KOPT-K1 (cell line): ENCODE measurements around the gene AURKB.
"Not testable (repeated sequence)": the region's sequence is repeated elsewhere in the genome, so short reads cannot be mapped to it uniquely, and the experiment has no call there.

Experiments used
- H3K27ac ChIP-seq: fragments of 200-600 bp; sonication (generic); 2 replicates; pipeline ENCODE4 v1.5.1; 2016; ENCODE audit warnings: antibody characterized with exemption, mild to moderate bottlenecking, low read depth, low read length; ENCODE audit not compliant: poor library complexity, severe bottlenecking
- H3K36me3 ChIP-seq: fragments of 200-600 bp; sonication (generic); 2 replicates; pipeline ENCODE4 v1.5.1; 2017; ENCODE audit warnings: antibody characterized with exemption, mild to moderate bottlenecking, low read length, moderate library complexity; ENCODE audit not compliant: insufficient read depth
- H3K9me3 ChIP-seq: fragments of 200-600 bp; sonication (generic); 2 replicates; pipeline ENCODE4 v1.5.1; 2017; ENCODE audit warnings: antibody characterized with exemption, low read length, mild to moderate bottlenecking; ENCODE audit not compliant: insufficient read depth, poor library complexity, severe bottlenecking

Gene AURKB

DNA sequence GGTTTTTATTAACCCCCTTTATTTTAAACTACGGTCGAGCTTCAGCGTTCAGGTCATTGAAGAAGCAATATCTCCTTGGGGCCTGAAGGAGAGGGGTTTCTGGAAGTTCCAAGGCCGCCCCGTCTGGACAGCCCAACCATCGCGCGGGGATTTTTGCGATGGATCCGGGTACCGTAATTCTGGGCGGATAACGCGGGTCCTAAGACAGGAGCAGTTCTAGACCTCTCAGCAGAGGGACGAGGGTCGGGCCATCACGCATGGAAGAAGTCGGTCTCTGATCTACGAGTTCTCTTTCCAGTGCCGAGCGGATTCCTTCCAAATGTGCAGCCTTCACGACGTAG, 24.0 kb downstream of the AURKB start:
- Histone ChIP-seq H3K9me3 (no peaks in the 10 kb centered on the region), H3K27ac (peak overlapping the region; percentile 69), H3K36me3 (no peaks in the 10 kb centered on the region)

GRCh38 chr17:8185582-8186445, 24.6 kb downstream of the AURKB start:
- Histone ChIP-seq H3K9me3 (no peaks in the 10 kb centered on the region), H3K27ac (peak overlapping the region; percentile 69), H3K36me3 (no peaks in the 10 kb centered on the region)

- peak overlapping the region; percentile 85 for H3K27ac ChIP-seq
Measured at GRCh38 chr17:8176998-8177731, 33.2 kb downstream of the AURKB start.

DNA sequence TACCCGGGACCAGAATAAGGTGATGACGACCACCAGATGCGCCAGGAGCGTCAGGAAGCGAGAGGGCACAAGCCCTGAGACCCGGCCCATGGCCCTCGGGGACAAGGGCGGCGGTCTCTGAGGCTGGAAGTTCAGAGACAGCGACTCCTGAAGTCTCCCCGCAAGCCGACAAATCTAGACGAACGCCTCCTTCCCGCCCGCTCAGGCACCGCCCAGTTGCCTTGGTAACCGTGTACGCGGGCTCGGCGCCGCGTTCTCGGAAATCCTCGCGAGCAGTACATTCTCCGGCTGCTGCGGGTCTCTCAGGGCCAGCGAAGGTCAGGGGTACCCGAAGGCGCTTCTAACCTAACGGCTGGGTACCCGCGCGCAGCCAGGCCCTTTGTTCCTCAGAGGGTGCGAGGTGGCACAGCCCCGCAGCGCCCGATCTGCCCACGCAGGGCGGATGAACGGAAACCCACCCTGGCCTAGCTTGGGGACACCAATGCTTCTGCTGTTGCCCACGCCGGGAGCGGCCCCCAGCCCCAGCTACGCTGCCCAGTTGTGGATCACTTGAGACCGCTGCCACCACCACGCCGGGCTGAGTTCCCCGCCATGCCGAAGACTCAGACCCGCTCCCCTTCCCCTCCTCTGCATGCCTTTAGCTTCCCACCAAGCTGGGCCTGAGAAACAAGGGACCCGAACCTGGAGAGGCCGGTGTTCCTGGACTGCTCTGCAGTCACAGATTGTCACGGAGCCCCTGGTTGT, 34.0 kb downstream of the AURKB start, which contains the start of gene TMEM107:
Gene TMEM107, minus strand, starts transcription at position 184 of the 744 bp plus-strand sequence. Its CDS starts 94 bp downstream, at position 90.
- Histone ChIP-seq H3K36me3 (no peaks in the 10 kb centered on the region), H3K9me3 (no peaks in the 10 kb centered on the region), H3K27ac (peak within 1 kb of the TSS; percentile 85)

More at GRCh38 chr17:8176998-8177731, 33.2 kb downstream of the AURKB start:
- Histone ChIP-seq H3K9me3 (no peaks in the 10 kb centered on the region), H3K36me3 (no peaks in the 10 kb centered on the region)

DNA sequence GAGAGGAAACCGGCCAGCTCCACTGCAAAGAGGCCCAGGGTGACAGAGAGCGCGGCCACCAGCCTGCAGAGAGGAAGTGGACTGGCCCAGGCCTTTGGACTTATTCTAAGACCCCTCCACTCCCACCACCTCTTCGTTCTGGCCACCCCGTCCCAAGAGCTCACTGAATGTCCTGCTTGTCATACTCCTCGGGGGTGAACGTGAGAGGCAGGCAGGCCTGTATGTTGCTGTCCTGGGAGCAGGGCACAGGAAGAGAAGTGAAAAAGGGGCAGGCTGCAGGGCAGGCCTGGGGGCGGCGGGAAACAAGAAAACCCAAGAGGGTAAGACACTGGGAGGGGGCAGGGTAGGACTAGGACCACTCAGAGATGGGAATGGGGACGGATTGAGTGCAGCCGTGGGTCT, 34.6 kb downstream of the AURKB start:
- Histone ChIP-seq H3K9me3 (no peaks in the 10 kb centered on the region), H3K27ac (peak overlapping the region; percentile 85), H3K36me3 (no peaks in the 10 kb centered on the region)

- no peaks in the 10 kb centered on the region for H3K9me3 ChIP-seq
- H3K27ac ChIP-seq, result peak overlapping the region; percentile 94
- H3K36me3 ChIP-seq, result no peaks in the 10 kb centered on the region
Measured at GRCh38 chr17:8173871-8174322, 36.5 kb downstream of the AURKB start.

- H3K36me3 ChIP-seq, result no peaks in the 10 kb centered on the region
- H3K27ac ChIP-seq, result peak overlapping the region; percentile 94
Measured at GRCh38 chr17:8173056-8173870, 37.1 kb downstream of the AURKB start.

DNA sequence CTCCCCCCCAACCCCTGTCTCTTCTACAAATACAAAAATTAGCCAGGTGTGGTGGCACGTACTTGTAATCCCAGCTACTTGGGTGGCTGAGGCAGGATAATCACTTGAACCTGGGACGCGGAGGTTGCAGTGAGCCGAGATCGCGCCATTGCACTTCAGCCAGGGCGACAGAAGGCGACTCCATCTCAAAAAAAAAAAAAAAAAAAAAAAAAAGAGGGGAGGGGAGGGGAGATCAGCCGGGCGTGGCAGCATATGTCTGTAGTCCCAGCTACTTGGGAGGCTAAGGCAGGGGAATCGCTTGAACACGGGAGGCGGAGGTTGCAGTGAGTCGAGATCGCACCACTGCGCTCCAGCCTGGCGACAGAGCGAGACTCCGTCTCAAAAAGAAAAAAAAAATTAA, 40.2 kb downstream of the AURKB start:
- not testable (repeated sequence) for H3K9me3 ChIP-seq, H3K36me3 ChIP-seq, H3K27ac ChIP-seq

More at GRCh38 chr17:8173056-8173870, 37.1 kb downstream of the AURKB start:
- H3K9me3 ChIP-seq, result no peaks in the 10 kb centered on the region

GRCh38 chr17:8167526-8167925, 42.8 kb downstream of the AURKB start:
- Histone ChIP-seq H3K27ac (no peak overlapping the region), H3K36me3 (no peaks in the 10 kb centered on the region), H3K9me3 (no peaks in the 10 kb centered on the region)

GRCh38 chr17:8166731-8167130, 43.6 kb downstream of the AURKB start:
- H3K9me3 ChIP-seq, result no peaks in the 10 kb centered on the region
- no peaks in the 10 kb centered on the region for H3K36me3 ChIP-seq
- no peak overlapping the region for H3K27ac ChIP-seq

- H3K27ac ChIP-seq, result peak overlapping the region; percentile 91
- H3K9me3 ChIP-seq, result no peaks in the 10 kb centered on the region
- peaks cover 18% of the 10 kb centered on the region for H3K36me3 ChIP-seq
Measured at GRCh38 chr17:8164815-8165131, 45.6 kb downstream of the AURKB start.

DNA sequence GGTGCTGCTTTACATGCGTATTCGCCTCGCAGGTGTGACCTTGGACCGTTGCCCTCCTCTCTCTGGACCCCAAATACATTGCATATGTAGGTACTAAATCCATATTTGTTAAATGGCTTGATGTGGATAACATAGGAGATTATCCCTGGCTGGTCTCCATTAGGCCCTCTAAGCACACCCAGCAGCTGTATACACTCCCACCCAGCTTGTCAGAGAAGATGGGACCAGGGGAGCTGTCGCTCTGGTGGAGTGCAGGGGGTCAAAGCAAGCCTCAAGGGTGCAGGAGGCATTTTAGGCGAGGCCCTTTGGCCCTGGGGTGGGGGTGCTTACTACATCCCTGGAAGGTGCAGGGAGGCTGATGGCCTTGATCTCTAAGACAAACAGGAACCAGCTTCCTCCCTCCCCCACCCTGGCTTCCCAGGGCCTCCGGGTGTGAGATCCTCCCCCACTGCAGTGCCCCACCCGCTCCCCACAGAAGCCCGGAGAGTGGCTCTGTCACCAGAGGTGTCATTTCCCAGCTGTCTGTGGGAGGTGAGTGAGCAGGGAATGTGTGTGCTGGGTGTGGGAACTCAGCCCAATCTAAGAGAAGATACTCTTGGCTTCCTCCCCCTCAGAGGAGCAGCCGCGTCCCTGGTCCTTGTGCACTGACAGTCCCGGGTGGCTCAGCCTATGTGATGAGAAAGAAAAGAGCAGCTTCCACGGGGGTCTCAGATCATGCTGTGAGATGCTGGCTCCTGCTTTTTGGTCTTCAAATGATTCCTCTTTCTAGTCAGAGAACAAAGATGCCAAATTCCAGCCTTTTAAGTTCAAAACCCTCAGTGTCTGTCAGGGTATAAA, 46.2 kb downstream of the AURKB start:
- peak overlapping the region; percentile 91 for H3K27ac ChIP-seq
- H3K9me3 ChIP-seq, result no peaks in the 10 kb centered on the region
- H3K36me3 ChIP-seq, result peaks cover 24% of the 10 kb centered on the region

DNA sequence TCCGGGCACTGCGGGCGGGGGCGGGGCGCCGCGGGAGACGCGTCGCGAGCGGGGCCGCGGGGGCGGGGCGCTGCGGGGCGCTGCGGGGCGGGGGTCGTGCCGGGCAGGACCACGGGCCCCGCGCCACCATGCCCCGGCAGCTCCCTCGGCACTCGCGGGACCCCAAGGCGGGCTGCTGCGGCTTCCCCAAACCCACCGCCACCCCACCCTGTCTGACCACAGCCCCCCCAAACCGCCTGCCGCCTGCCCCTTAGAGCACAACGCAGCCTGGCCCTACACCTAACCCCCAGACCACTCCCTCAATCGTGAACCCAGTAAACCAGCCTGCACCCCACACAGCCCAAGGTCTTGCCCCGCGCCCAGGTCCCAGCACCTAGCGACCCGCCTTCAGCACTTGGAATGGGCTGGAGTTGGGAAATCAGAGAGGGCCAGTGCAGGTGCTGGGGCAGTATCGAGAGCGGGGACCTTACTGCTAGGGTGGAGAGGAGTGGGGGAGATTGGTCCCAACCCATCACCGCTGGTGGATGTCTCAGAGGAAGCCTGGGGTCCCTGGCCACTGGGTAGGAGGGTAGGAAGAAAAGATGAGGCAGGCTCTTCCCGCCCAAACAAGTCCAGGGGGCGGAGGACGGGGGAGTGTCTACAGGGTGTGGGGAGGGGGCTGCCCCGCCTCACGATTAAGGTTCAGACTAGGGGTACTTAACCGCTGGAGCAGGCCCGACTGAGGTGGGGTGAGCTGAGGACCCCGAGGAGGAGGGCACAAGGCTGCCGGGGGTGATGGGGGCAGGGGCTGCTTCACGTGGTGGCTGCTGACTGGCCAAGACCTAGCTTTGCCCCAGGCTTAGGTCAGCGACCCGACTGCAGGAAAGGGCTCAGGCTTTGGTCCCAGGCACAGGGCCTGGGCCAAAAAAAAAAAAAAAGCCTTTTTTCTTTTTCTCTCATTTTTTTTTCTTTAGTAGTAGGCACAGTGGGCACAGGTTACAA, 47.1 kb downstream of the AURKB start:
- H3K36me3 ChIP-seq, result peaks cover 27% of the 10 kb centered on the region
- peak overlapping the region; percentile 91 for H3K27ac ChIP-seq
- no peaks in the 10 kb centered on the region for H3K9me3 ChIP-seq
